IMR-90 (cell line): ENCODE measurements around the gene SPSB4. TPM values are rescaled to one million over a fixed set of nuclear protein-coding genes. Genes with fewer than 3 reads are reported as not detected.

Source experiments
- ATAC-seq: fragments of 200-7000 bp; cut with Tn5 transposase; 2 replicates; pipeline ENCODE4 v1.9.1; 2020; ENCODE audit warnings: low read depth, mild to moderate bottlenecking, moderate library complexity
- BruUV-seq: library from RNA; stranded (reverse); fragments of 400-500 nt; replicated peaks from 2 replicates; lab custom pipeline; 2021; lab: Mats Ljungman, UMichigan
- CTCF ChIA-PET: fragments of 300-600 bp; formaldehyde crosslinking; extraction: SDS; loops from one replicate; lab custom pipeline; 2021; ENCODE audit warnings: antibody characterized with exemption; lab: Yijun Ruan, JAX
- POLR2A ChIA-PET: fragments of 300-600 bp; sonication (Branson Sonifier 250); formaldehyde crosslinking; loops from one replicate; lab custom pipeline; 2022; ENCODE audit warnings: antibody characterized with exemption; ENCODE audit not compliant: unreplicated experiment; lab: Charles Lee
- DNase-seq: peaks from one replicate; pipeline ENCODE4 v3.0.0; 2013
- H2AFZ ChIP-seq: replicated peaks from 2 replicates; pipeline ENCODE3; 2013; ENCODE audit warnings: low read length, mild to moderate bottlenecking; ENCODE audit not compliant: poor library complexity
- H2AK5ac ChIP-seq: 2 replicates; pipeline ENCODE4 v1.6.1; 2013; ENCODE audit warnings: low read depth, low read length, inconsistent platforms
- H2AK9ac ChIP-seq: replicated peaks from 2 replicates; pipeline ENCODE3; 2013; ENCODE audit warnings: mild to moderate bottlenecking, low read depth, low read length, moderate library complexity; ENCODE audit not compliant: poor library complexity
- H2BK120ac ChIP-seq: 2 replicates; pipeline ENCODE4 v1.6.1; 2013; ENCODE audit warnings: low read depth, low read length, inconsistent platforms
- H2BK15ac ChIP-seq: 3 replicates; pipeline ENCODE4 v1.6.1; 2013; ENCODE audit warnings: low read depth, low read length, inconsistent platforms
- H2BK20ac ChIP-seq: 2 replicates; pipeline ENCODE4 v1.6.1; 2013; ENCODE audit warnings: low read depth, mild to moderate bottlenecking, inconsistent platforms, low read length, moderate library complexity
- H2BK5ac ChIP-seq: 2 replicates; pipeline ENCODE4 v1.6.1; 2013; ENCODE audit warnings: mild to moderate bottlenecking, low read depth, low read length, inconsistent platforms; ENCODE audit not compliant: poor library complexity, severe bottlenecking
- H3K14ac ChIP-seq: replicated peaks from 2 replicates; pipeline ENCODE4 v1.6.1; 2013; ENCODE audit warnings: low read depth, low read length, inconsistent platforms
- H3K18ac ChIP-seq: 2 replicates; pipeline ENCODE4 v1.6.1; 2013; ENCODE audit warnings: low read depth, low read length, control low read depth
- H3K23ac ChIP-seq: 2 replicates; pipeline ENCODE4 v1.6.1; 2013; ENCODE audit warnings: low read depth, low read length, inconsistent platforms
- H3K27ac ChIP-seq: 2 replicates; pipeline ENCODE4 v1.5.1; 2013; ENCODE audit warnings: mild to moderate bottlenecking, control low read depth, low read length; ENCODE audit not compliant: insufficient read depth
- H3K27me3 ChIP-seq: 2 replicates; pipeline ENCODE4 v1.6.1; 2013; ENCODE audit warnings: low read length; ENCODE audit not compliant: control insufficient read depth, insufficient read depth
- H3K36me3 ChIP-seq: 2 replicates; pipeline ENCODE4 v1.6.1; 2013; ENCODE audit warnings: low read length, mixed read lengths; ENCODE audit not compliant: control insufficient read depth, insufficient read depth
- H3K4ac ChIP-seq: 2 replicates; pipeline ENCODE4 v1.6.1; 2013; ENCODE audit warnings: low read depth, low read length, inconsistent platforms
- H3K4me1 ChIP-seq: 2 replicates; pipeline ENCODE4 v1.6.1; 2013; ENCODE audit warnings: low read length, mixed read lengths; ENCODE audit not compliant: control insufficient read depth, insufficient read depth
- H3K4me2 ChIP-seq: 2 replicates; pipeline ENCODE4 v1.6.1; 2013; ENCODE audit warnings: low read depth, mild to moderate bottlenecking, control low read depth, low read length, moderate library complexity
- H3K4me3 ChIP-seq: 2 replicates; pipeline ENCODE4 v1.5.1; 2013; ENCODE audit warnings: low read depth, mild to moderate bottlenecking, control low read depth, low read length, moderate library complexity; ENCODE audit not compliant: insufficient read depth
- H3K56ac ChIP-seq: 2 replicates; pipeline ENCODE4 v1.6.1; 2013; ENCODE audit warnings: low read length, inconsistent platforms; ENCODE audit not compliant: insufficient read depth; ENCODE audit errors: extremely low read depth
- H3K79me1 ChIP-seq, 2 experiments: 2 replicates each; pipeline ENCODE4 v1.6.1; 2013; ENCODE audit warnings: low read length in 2 of 2, inconsistent platforms in 1 of 2, low read depth in 1 of 2
- H3K9ac ChIP-seq: 2 replicates; pipeline ENCODE4 v1.6.1; 2013; ENCODE audit warnings: low read depth, low read length, control low read depth
- H3K9me1 ChIP-seq: 2 replicates; pipeline ENCODE4 v1.6.1; 2013; ENCODE audit warnings: low read length, inconsistent platforms; ENCODE audit not compliant: insufficient read depth
- H3K9me3 ChIP-seq: 2 replicates; pipeline ENCODE4 v1.6.1; 2013; ENCODE audit warnings: low read length; ENCODE audit not compliant: control insufficient read depth, insufficient read depth
- H4K20me1 ChIP-seq: 2 replicates; pipeline ENCODE4 v1.6.1; 2013; ENCODE audit warnings: low read length, inconsistent platforms; ENCODE audit not compliant: insufficient read depth
- H4K5ac ChIP-seq: 2 replicates; pipeline ENCODE4 v1.6.1; 2013; ENCODE audit warnings: mild to moderate bottlenecking, low read depth, low read length, control low read depth
- H4K8ac ChIP-seq, 2 experiments: 2 replicates each; pipeline ENCODE4 v1.6.1; 2013; ENCODE audit warnings: low read depth in 2 of 2, low read length in 2 of 2, control low read depth in 1 of 2, inconsistent platforms in 1 of 2
- H4K91ac ChIP-seq: 2 replicates; pipeline ENCODE4 v1.6.1; 2013; ENCODE audit warnings: low read depth, low read length, inconsistent platforms; ENCODE audit not compliant: insufficient read depth
- BHLHE40 ChIP-seq: fragments of 150-350 bp; IDR thresholded peaks from 2 replicates; pipeline ENCODE4 v1.6.1; 2016; ENCODE audit warnings: mild to moderate bottlenecking, low read depth, low read length
- CEBPB ChIP-seq: IDR thresholded peaks from 2 replicates; pipeline ENCODE4 v1.6.1; 2012; ENCODE audit warnings: low read depth, low read length, improper control_type of control experiment
- CHD1 ChIP-seq: IDR thresholded peaks from 2 replicates; pipeline ENCODE4 v1.6.1; 2012; ENCODE audit warnings: low read depth, low read length, improper control_type of control experiment
- FOS ChIP-seq: fragments of 150-350 bp; IDR thresholded peaks from 2 replicates; pipeline ENCODE4 v1.6.1; 2016; ENCODE audit warnings: low read depth, low read length
- MAFK ChIP-seq: IDR thresholded peaks from 2 replicates; pipeline ENCODE4 v1.6.1; 2012; ENCODE audit warnings: low read depth, low read length, improper control_type of control experiment
- MAZ ChIP-seq: IDR thresholded peaks from 2 replicates; pipeline ENCODE4 v1.6.1; 2012; ENCODE audit warnings: low read depth, mild to moderate bottlenecking, low read length, improper control_type of control experiment, moderate library complexity, borderline replicate concordance
- POLR2A ChIP-seq: IDR thresholded peaks from 2 replicates; pipeline ENCODE4 v1.6.1; 2012; ENCODE audit warnings: mild to moderate bottlenecking, low read depth, low read length
- RAD21 ChIP-seq: IDR thresholded peaks from 2 replicates; pipeline ENCODE4 v1.6.1; 2012; ENCODE audit warnings: low read length, improper control_type of control experiment
- RFX5 ChIP-seq: IDR thresholded peaks from 2 replicates; pipeline ENCODE4 v1.8.0; 2012; ENCODE audit warnings: low read depth, mild to moderate bottlenecking, low read length, moderate library complexity
- SMC3 ChIP-seq: fragments of 150-350 bp; IDR thresholded peaks from 2 replicates; pipeline ENCODE4 v1.6.1; 2016; ENCODE audit warnings: low read depth, mild to moderate bottlenecking, antibody characterized with exemption, low read length, moderate library complexity
- WGBS, 2 experiments: methylation state at CpG; one replicate each; pipeline versions ENCODE4 v1.1.5 to v1.1.7; 2013; ENCODE audit warnings: missing lambda C conversion rate in 2 of 2; ENCODE audit not compliant: insufficient read length in 1 of 2; ENCODE audit errors: extremely low coverage in 2 of 2; 5-methylcytosine and 5-hydroxymethylcytosine counted together
- dilution Hi-C: fragments of 300-500 bp; cut with HindIII; formaldehyde crosslinking; loops from one replicate; pipeline ENCODE4 v1.14.3; 2018; ENCODE audit warnings: low sequenced_read_pairs; ENCODE audit not compliant: unreplicated experiment
- in situ Hi-C: fragments of 300-500 bp; cut with MboI; formaldehyde crosslinking; loops from 3 replicates; pipeline ENCODE4 v1.14.3; 2019; ENCODE audit warnings: low sequenced_read_pairs, inconsistent platforms, mixed read lengths
- intact Hi-C: fragments of 100-400 bp; cut with micrococcal nuclease; formaldehyde crosslinking; loops from 2 replicates; pipeline ENCODE4 v1.10.0; 2022
- polyA plus RNA-seq, 3 experiments: library from polyadenylated mRNA; depleted of rRNA; stranded (reverse); fragments of >200 nt; gene quantifications; 2 replicates each; pipeline ENCODE4 v1.2.3, GENCODE V29; 2012; ENCODE audit warnings: low replicate concordance in 1 of 3
- total RNA-seq: library from RNA; depleted of rRNA; stranded (reverse); fragments of >200 nt; gene quantifications from 2 replicates; pipeline ENCODE4 v1.2.3, GENCODE V29; 2012
- TF ChIP-seq, protein P1 (sequence below): fragments of 150-350 bp; IDR thresholded peaks from 2 replicates; pipeline ENCODE4 v1.6.1; 2016; ENCODE audit warnings: low read depth, mild to moderate bottlenecking, low read length, moderate library complexity, borderline replicate concordance
- TF ChIP-seq, protein P2 (sequence below): fragments of 150-350 bp; IDR thresholded peaks from 2 replicates; pipeline ENCODE4 v1.6.1; 2017; ENCODE audit warnings: mild to moderate bottlenecking, antibody characterized with exemption, low read length, low read depth
- TF ChIP-seq, protein P3 (sequence below): conservative IDR thresholded peaks from 2 replicates; pipeline ENCODE4 v1.5.1; 2012; ENCODE audit warnings: mild to moderate bottlenecking, low read depth, low read length, improper control_type of control experiment

Gene SPSB4
- total and polyA plus RNA-seq, 2 of the 4 experiments (the other 2 are of a cell fraction): not detected

DNA sequence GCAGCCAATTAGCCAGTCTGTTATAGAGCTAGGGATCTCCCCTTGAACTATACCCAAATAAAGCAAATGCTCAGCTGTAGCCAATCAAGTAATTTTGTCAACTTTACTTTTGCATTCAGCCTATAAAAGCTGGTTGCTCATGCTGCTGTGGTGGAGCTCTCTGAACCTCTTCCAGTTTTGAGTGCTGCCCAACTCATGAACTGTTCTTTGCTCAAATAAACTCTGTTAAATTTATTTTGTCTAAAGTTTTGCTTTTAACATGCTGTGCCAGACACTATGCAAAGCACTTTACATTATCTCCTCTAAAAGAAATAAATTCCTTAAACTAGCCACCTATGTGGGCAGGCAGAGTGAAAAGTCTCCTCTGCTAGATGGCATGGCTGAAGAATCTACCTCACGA is 128.8 kb downstream of the SPSB4 start:
- Histone ChIP-seq H3K14ac (no peak overlapping the region), H3K4ac (no peak overlapping the region), H3K4me3 (no peak overlapping the region), H3K18ac (no peak overlapping the region), H2BK20ac (no peak overlapping the region), H2BK120ac (no peak overlapping the region), H3K9me1 (no peaks in the 10 kb centered on the region), H4K8ac (no peak overlapping the region), H4K91ac (no peak overlapping the region), H3K4me1 (no peaks in the 10 kb centered on the region), H4K20me1 (no peaks in the 10 kb centered on the region), H3K36me3 (no peaks in the 10 kb centered on the region), H2BK5ac (no peak overlapping the region), H3K27ac (no peak overlapping the region), H3K79me1 (no peaks in the 10 kb centered on the region), H3K9me3 (no peaks in the 10 kb centered on the region; the same call in 1 of the 2 replicates), H4K5ac (no peak overlapping the region), H2AK9ac (no peak overlapping the region), H2AK5ac (no peak overlapping the region), H2AFZ (no peak overlapping the region), H3K9ac (no peak overlapping the region), H3K27me3 (peaks cover 13% of the 10 kb centered on the region), H3K56ac (no peak overlapping the region), H3K4me2 (no peak overlapping the region), H3K23ac (no peak overlapping the region), H2BK15ac (no peak overlapping the region)
- dilution Hi-C loops (loop anchor here (25.0 kb wide), 1 partner anchor 193 kb away; no protein-coding TSS in a partner anchor), in situ Hi-C loops (no loop called here), intact Hi-C loops (no loop called here)
- WGBS, 2 experiments: no CpG with 5 or more reads among the region's 1 CpG
- ChIA-PET POLR2A (no interaction called here), CTCF (no interaction called here)
- TF ChIP-seq MAZ (no peak), RAD21 (no peak), MAFK (no peak), RFX5 (no peak), POLR2A (no peak), SMC3 (no peak), FOS (no peak), CEBPB (no peak), BHLHE40 (no peak), CHD1 (no peak)
- TF ChIP-seq, protein P1, sequence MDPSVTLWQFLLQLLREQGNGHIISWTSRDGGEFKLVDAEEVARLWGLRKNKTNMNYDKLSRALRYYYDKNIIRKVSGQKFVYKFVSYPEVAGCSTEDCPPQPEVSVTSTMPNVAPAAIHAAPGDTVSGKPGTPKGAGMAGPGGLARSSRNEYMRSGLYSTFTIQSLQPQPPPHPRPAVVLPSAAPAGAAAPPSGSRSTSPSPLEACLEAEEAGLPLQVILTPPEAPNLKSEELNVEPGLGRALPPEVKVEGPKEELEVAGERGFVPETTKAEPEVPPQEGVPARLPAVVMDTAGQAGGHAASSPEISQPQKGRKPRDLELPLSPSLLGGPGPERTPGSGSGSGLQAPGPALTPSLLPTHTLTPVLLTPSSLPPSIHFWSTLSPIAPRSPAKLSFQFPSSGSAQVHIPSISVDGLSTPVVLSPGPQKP: no peak
- TF ChIP-seq, protein P2, sequence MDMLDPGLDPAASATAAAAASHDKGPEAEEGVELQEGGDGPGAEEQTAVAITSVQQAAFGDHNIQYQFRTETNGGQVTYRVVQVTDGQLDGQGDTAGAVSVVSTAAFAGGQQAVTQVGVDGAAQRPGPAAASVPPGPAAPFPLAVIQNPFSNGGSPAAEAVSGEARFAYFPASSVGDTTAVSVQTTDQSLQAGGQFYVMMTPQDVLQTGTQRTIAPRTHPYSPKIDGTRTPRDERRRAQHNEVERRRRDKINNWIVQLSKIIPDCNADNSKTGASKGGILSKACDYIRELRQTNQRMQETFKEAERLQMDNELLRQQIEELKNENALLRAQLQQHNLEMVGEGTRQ: no peak
- TF ChIP-seq, protein P3, sequence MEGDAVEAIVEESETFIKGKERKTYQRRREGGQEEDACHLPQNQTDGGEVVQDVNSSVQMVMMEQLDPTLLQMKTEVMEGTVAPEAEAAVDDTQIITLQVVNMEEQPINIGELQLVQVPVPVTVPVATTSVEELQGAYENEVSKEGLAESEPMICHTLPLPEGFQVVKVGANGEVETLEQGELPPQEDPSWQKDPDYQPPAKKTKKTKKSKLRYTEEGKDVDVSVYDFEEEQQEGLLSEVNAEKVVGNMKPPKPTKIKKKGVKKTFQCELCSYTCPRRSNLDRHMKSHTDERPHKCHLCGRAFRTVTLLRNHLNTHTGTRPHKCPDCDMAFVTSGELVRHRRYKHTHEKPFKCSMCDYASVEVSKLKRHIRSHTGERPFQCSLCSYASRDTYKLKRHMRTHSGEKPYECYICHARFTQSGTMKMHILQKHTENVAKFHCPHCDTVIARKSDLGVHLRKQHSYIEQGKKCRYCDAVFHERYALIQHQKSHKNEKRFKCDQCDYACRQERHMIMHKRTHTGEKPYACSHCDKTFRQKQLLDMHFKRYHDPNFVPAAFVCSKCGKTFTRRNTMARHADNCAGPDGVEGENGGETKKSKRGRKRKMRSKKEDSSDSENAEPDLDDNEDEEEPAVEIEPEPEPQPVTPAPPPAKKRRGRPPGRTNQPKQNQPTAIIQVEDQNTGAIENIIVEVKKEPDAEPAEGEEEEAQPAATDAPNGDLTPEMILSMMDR: no peak
- ATAC-seq (no peak), DNase-seq (no peak)
- BruUV-seq: no TSS peak
